ENCODE measurements around the gene EPB41L5. TPM values are rescaled to one million over a fixed set of nuclear protein-coding genes. Genes with fewer than 3 reads are reported as not detected.
"Not testable (repeated sequence)": the region's sequence is repeated elsewhere in the genome, so short reads cannot be mapped to it uniquely, and the experiment has no call there.

EPB41L5 gene
- total and polyA plus RNA-seq, 5 donors, result 2.5 to 19.9 (median 14.7) TPM

- Histone ChIP-seq H3K4me1 (ENCODE audit: control insufficient read depth, insufficient read depth, low read length) (no peaks in the 10 kb centered on the region), H3K9me3 (ENCODE audit: control insufficient read depth, low read length) (no peaks in the 10 kb centered on the region), H3K27me3 (ENCODE audit: control insufficient read depth, insufficient read depth) (no peaks in the 10 kb centered on the region), H3K4me3 (ENCODE audit: low read length) (peak overlapping the region; percentile 93), H3K27ac (ENCODE audit: low read length) (no peak overlapping the region)
- 31% methylated on average over 8 of the region's 8 CpGs for WGBS
- DNase-seq, result no peak
- intact Hi-C loops (cut with DNase I), result no loop called here
- no peak for ATAC-seq
Observed at GRCh38 chr2:120012363-120012762, 514 bp upstream of the EPB41L5 start.

- H3K4me1 ChIP-seq (ENCODE audit: control insufficient read depth, insufficient read depth, low read length), result no peaks in the 10 kb centered on the region
- peak overlapping the region; percentile 83 for H3K27ac ChIP-seq (ENCODE audit: low read length)
- peak overlapping the region; percentile 93 for H3K4me3 ChIP-seq (ENCODE audit: low read length)
- intact Hi-C loops (cut with DNase I), result no loop called here
- DNase-seq, result peak in 1 of 3 donors; percentile 71
- 25% methylated on average over 17 of the region's 17 CpGs for WGBS
- no peaks in the 10 kb centered on the region for H3K27me3 ChIP-seq (ENCODE audit: control insufficient read depth, insufficient read depth)
- H3K9me3 ChIP-seq (ENCODE audit: control insufficient read depth, low read length), result no peaks in the 10 kb centered on the region
- no peak for ATAC-seq
Observed at GRCh38 chr2:120013597-120014223, 833 bp downstream of the EPB41L5 start.

DNA sequence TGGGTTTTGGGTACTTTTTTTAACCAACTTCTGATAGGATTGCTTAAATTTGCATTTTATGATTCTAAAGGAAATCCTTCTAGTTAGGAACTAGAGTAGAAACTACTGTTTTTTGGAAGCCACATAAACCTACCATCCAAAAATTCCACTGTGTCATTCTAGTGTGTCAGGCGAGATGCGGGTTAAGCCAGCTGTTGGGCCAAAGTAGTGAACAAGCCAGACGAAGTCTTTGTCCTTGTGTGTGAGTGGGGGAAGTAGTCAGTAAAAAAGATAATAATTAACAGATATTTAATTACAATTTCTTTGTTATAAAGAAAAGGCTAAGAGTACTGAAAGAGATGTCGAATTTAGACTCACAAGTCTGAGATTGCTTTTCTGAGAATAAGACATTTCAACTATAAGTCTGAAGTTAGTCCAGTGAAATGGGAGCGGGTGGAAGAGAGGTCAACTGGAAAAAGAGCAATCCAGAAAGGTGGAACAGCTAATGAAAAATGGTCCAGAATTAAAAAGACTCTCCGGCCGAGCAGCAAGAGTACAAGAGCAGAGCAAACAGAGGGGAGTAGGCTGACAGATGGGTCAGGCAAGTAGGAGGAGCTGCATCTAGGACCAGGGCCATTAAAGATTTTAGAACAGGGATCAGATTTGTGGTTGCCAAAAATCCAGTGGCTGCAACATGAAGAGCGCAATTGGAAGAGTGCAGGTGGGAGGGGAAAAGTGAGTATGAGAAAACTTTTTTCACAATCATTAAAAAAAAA lies 1.5 kb downstream of the EPB41L5 start:
- intact Hi-C loops (cut with DNase I), result no loop called here
- H3K4me1 ChIP-seq (ENCODE audit: control insufficient read depth, insufficient read depth, low read length), result no peaks in the 10 kb centered on the region
- 70% methylated on average over 8 of the region's 8 CpGs for WGBS
- no peaks in the 10 kb centered on the region for H3K9me3 ChIP-seq (ENCODE audit: control insufficient read depth, low read length)
- ATAC-seq, result no peak
- H3K4me3 ChIP-seq (ENCODE audit: low read length), result peak overlapping the region; percentile 93
- H3K27me3 ChIP-seq (ENCODE audit: control insufficient read depth, insufficient read depth), result no peaks in the 10 kb centered on the region
- H3K27ac ChIP-seq (ENCODE audit: low read length), result no peak overlapping the region
- no peak for DNase-seq

- Histone ChIP-seq H3K27me3 (ENCODE audit: control insufficient read depth, insufficient read depth) (no peaks in the 10 kb centered on the region), H3K4me1 (ENCODE audit: control insufficient read depth, insufficient read depth, low read length) (no peaks in the 10 kb centered on the region), H3K9me3 (ENCODE audit: control insufficient read depth, low read length) (no peaks in the 10 kb centered on the region), H3K27ac (ENCODE audit: low read length) (no peak overlapping the region), H3K4me3 (ENCODE audit: low read length) (no peak overlapping the region)
- DNase-seq (no peak), ATAC-seq (no peak)
- intact Hi-C loops (cut with DNase I), result no loop called here
- WGBS, result 91% methylated on average over 3 of the region's 3 CpGs
Observed at GRCh38 chr2:120016800-120017199, 3.9 kb downstream of the EPB41L5 start.

GRCh38 chr2:120017201-120017600 lies 4.3 kb downstream of the EPB41L5 start:
- no peak overlapping the region for H3K4me3 ChIP-seq (ENCODE audit: low read length)

DNA sequence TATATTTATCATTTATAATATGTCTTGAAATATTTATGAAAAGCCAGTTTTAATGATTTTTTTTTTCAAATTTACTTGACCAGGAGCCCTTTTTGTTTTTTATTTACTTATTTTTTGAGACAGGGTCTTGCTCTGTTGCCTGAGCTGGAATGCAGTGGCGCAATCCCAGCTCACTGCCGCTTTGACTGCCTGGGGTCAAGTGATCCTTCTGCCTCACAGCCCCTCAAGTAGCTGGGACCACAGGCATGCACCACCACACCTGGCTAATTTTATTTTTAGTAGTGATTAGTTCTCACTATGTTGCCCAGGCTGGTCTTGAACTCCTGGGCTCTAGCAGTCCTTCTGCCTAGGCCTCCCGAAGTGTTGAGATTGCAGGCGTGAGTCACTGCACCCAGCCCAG lies 5.7 kb downstream of the EPB41L5 start:
- 90% methylated on average over 4 of the region's 4 CpGs for WGBS
- Histone ChIP-seq H3K27me3 (ENCODE audit: control insufficient read depth, insufficient read depth) (no peaks in the 10 kb centered on the region), H3K27ac (ENCODE audit: low read length) (no peak overlapping the region), H3K4me1 (ENCODE audit: control insufficient read depth, insufficient read depth, low read length) (no peaks in the 10 kb centered on the region), H3K9me3 (ENCODE audit: control insufficient read depth, low read length) (no peaks in the 10 kb centered on the region), H3K4me3 (ENCODE audit: low read length) (no peak overlapping the region)
- intact Hi-C loops (cut with DNase I), result no loop called here
- ATAC-seq (no peak), DNase-seq (no peak)

More at GRCh38 chr2:120017201-120017600, 4.3 kb downstream of the EPB41L5 start:
- H3K9me3 ChIP-seq (ENCODE audit: control insufficient read depth, low read length), result no peaks in the 10 kb centered on the region
- DNase-seq, result no peak
- 90% methylated on average over 2 of the region's 2 CpGs for WGBS
- H3K27ac ChIP-seq (ENCODE audit: low read length), result no peak overlapping the region
- intact Hi-C loops (cut with DNase I), result no loop called here
- H3K27me3 ChIP-seq (ENCODE audit: control insufficient read depth, insufficient read depth), result no peaks in the 10 kb centered on the region
- H3K4me1 ChIP-seq (ENCODE audit: control insufficient read depth, insufficient read depth, low read length), result no peaks in the 10 kb centered on the region
- no peak for ATAC-seq

- DNase-seq (no peak), ATAC-seq (no peak)
- intact Hi-C loops (cut with DNase I), result no loop called here
- no peak overlapping the region for H3K4me3 ChIP-seq (ENCODE audit: low read length)
- no peak overlapping the region for H3K27ac ChIP-seq (ENCODE audit: low read length)
- H3K27me3 ChIP-seq (ENCODE audit: control insufficient read depth, insufficient read depth), result no peaks in the 10 kb centered on the region
- no peaks in the 10 kb centered on the region for H3K4me1 ChIP-seq (ENCODE audit: control insufficient read depth, insufficient read depth, low read length)
- 71% methylated on average over 1 of the region's 1 CpG for WGBS
- H3K9me3 ChIP-seq (ENCODE audit: control insufficient read depth, low read length), result no peaks in the 10 kb centered on the region
Observed at GRCh38 chr2:120020554-120020953, 7.7 kb downstream of the EPB41L5 start.

DNA sequence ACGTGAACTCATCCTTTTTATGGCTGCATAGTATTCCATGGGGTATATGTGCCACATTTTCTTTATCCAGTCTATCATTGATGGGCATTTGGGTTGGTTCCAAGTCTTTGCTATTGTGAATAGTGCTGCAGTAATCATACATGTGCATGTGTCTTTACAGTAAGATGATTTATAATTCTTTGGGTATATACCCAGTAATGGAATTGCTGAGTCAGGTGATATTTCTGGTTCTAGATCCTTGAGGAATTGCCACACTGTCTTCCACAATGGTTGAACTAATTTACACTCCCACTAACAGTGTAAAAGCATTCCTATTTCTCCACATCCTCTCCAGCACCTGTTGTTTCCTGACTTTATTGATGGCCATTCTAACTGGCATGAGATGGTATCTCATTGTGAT lies 9.6 kb downstream of the EPB41L5 start:
- H3K9me3 ChIP-seq (ENCODE audit: control insufficient read depth, low read length); ATAC-seq: not testable (repeated sequence)

GRCh38 chr2:120026890-120027289 lies 14.0 kb downstream of the EPB41L5 start:
- no peaks in the 10 kb centered on the region for H3K9me3 ChIP-seq (ENCODE audit: control insufficient read depth, low read length)
- no peaks in the 10 kb centered on the region for H3K27me3 ChIP-seq (ENCODE audit: control insufficient read depth, insufficient read depth)
- intact Hi-C loops (cut with DNase I), result no loop called here
- no peak overlapping the region for H3K4me3 ChIP-seq (ENCODE audit: low read length)
- ATAC-seq (no peak), DNase-seq (no peak)
- H3K4me1 ChIP-seq (ENCODE audit: control insufficient read depth, insufficient read depth, low read length), result no peaks in the 10 kb centered on the region
- H3K27ac ChIP-seq (ENCODE audit: low read length), result no peak overlapping the region
- 98% methylated on average over 2 of the region's 2 CpGs for WGBS

More for the DNA sequence above, 9.6 kb downstream of the EPB41L5 start:
- H3K4me3 ChIP-seq (ENCODE audit: low read length); H3K27me3 ChIP-seq (ENCODE audit: control insufficient read depth, insufficient read depth); H3K4me1 ChIP-seq (ENCODE audit: control insufficient read depth, insufficient read depth, low read length); DNase-seq; H3K27ac ChIP-seq (ENCODE audit: low read length); intact Hi-C loops (cut with DNase I): not testable (repeated sequence)
- WGBS, result 93% methylated on average over 1 of the region's 1 CpG

DNA sequence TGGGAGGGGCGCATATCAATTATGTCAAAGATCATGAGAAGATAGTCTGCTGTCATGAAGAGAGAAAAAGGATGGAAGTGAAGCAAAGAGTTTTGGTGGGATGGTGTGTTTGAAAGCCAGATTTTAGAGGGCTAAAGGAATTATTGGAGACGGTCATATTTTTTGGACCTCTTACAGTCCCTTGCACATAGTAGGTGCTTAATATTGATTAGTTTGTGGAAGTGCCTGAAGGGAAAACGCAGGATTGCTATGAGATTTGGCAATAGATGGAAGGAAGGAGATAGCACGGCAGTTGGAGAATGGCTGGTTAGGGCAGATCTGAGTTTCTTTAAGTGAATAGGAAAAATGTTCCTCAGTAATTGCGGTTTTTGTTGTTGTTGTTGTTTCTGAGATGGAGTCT lies 15.9 kb downstream of the EPB41L5 start:
- Histone ChIP-seq H3K4me1 (ENCODE audit: control insufficient read depth, insufficient read depth, low read length) (no peaks in the 10 kb centered on the region), H3K4me3 (ENCODE audit: low read length) (no peak overlapping the region), H3K9me3 (ENCODE audit: control insufficient read depth, low read length) (no peaks in the 10 kb centered on the region), H3K27me3 (ENCODE audit: control insufficient read depth, insufficient read depth) (no peaks in the 10 kb centered on the region), H3K27ac (ENCODE audit: low read length) (no peak overlapping the region)
- 94% methylated on average over 5 of the region's 5 CpGs for WGBS
- DNase-seq (no peak), ATAC-seq (no peak)
- intact Hi-C loops (cut with DNase I), result no loop called here

Data from right cardiac atrium (tissue), 5 donors.